NOMO-1 treated with DMSO at 0.1 percent for 48 hours (cell line): ENCODE measurements around the gene CLRN1.
A peak's percentile ranks its signal among the peaks of the same experiment; 100 is the strongest.

Experiments used
- DNase-seq: peaks from one replicate; lab custom pipeline; 2025; ENCODE audit not compliant: unreplicated experiment; lab: John Stamatoyannopoulos, UW

CLRN1 gene

DNA sequence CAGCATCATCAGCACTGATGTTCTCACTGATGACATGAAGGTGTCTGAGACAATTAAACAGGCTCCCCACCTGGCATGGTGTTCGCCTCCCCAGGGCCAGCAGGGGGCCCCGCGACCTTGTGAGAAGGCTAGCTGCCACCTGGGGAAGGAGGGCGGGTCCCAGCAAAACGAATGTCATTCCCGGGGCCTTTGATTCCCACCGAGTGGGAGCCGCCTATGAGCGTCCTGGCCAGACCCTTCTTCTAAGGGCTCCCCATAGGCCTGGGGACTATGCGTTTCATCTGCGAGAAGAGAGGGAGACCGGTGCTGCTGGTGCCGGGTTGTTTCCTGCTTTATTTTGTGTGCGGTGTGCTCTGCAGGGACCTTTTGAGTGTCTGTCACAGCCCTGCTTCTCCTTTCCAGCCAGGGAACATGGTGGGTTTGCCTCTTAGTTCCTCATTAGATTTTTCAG lies 46.8 kb downstream of the CLRN1 start:
- DNase-seq: peak; percentile 85

DNA sequence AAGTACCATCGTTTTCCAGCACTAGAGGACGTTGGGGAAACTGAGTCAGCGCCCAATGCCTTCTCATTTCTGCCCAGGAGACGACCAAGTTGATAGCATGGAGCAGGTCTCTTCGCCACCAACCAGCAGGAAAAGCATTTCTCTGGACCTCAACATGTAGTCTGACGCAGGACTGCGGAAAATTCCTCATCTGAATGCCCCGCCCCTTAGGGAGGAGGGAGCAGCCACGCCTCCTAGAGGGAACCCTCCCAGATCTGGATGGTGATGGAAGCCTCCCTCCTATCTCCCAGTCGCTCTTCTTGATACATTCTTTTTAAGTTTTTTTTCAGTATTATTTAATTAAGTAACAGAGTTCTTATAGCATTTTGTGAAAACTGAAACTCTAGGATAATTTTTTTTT lies 49.9 kb downstream of the CLRN1 start:
- no peak for DNase-seq

DNA sequence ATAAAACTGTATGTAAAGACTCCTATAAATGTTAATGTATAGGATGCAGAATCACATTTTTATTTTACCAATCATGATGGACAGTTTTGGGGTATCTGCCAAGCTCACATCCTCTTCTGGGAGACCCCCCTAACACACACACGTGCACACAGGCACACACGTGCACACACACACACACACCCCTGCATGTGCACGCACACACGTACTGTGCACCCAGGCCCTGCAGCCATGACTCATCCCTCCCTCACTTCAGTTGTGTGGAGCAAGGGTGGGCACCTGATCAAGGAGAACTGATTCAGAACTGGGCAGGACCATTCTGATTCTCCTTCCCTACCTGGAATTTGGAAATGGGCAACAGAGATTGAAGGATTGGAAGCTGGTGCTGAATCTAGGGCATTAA lies 51.3 kb downstream of the CLRN1 start:
- DNase-seq: no peak

DNA sequence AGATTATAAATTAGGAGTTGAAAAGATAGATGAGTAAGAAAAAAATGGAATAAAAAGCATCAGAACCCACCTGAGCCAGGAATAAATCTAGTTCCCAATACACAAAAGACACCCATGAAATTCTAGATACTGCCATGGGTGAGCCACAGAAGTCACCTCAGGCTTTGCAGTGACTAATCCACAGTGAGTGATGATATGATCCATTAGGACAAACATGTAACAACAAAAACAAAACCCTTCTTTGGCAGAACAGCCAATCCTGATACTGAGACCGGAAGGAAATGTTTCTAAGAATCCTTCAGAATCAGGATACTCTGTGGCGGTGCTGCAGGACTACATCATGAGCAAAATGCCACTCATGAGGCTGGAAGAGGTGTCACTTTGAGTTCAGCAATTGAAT lies 52.3 kb downstream of the CLRN1 start:
- no peak for DNase-seq

DNA sequence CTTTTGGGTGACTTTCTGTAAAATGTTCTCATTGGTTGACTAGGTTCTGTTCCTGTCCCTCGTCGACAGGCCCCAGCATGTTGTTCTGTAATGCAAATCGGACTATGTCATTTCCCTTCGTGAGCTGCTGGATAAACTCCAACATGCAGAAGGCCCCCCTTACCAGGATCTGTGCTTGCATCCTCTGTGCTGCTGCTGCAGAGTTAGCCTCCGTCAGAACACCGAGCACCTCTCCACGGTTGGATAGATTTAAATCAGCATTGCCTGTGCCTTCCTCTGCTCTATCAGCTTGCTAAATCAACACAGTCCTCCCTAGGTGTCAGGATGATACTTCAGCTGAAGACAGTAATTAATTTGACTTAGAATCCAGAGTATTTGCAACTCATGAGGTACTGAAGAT lies 54.6 kb downstream of the CLRN1 start:
- DNase-seq: no peak

DNA sequence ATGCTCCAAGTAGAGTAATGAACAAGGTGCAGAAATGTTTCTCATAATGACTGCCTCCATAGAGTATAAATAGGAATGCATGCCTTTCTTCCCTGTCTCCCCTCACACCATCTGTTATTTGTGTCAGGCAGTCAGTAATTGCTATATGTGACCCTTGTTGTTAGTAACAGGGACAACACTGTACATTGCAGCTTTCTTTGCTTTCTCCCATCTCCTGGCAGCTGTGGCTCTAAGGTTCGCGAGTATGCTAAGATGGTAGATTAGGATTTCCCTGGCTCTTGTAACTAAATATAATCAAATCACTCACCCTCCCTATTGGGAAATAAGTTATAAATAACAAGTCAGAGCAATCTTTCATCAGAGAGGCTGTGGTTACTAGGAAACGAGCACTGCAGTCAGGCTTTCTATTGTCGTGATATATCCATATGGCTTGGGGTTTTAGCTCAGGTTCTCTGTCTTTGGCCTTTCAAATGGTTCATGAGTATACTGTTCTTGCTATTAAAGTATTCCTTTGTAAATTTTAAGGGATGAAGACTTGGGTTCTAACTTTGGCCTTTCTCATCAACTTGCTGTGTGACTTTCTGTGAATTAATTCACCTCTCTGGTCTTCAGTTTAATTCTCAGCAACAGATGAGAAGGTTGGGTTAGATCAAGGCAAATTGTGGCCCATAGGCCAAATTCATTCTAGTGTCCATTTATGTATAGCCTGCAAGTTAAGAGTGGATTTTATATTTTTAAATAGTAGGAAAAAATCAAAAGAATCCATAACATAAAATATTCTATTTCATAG lies 59.2 kb downstream of the CLRN1 start:
- DNase-seq: peak; percentile 45

DNA sequence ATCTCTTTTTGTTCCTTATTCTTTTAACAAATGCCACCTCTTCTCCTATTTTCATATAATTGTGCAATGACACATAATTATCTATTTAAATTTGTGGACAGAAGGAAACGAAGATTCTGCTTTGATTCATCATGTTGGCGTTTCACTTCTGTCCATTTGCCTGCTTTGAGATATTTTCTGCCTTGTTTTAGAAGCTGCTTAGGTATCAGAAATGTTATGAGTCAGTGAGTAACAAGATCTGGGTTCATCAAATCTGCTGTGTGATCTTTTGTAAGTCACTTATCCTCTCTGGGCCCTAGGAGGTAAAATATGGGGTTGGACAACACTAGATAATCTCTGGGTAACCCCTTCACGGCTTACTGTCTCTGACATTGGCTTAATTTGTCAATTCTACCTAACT lies 60.0 kb downstream of the CLRN1 start:
- peak; percentile 57 for DNase-seq

DNA sequence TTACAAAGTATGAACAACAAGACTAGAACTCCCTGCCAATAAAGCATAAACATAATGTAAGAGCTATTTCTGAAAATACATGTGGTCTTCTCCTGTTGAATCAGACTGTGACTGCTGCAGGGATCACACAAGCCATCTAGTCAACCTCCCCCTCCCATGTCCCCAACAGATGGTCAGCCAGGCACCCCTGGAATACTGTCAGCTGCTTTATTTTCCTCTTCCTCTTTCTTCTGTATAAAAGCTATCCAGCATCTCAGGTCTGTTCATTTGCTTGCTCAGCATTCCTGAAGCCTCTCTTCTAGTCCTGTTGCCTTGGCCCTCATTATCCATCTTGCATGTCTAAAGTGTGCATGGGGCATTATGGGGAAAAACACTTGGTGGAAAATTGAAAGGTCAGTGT lies 60.8 kb downstream of the CLRN1 start:
- no peak for DNase-seq

DNA sequence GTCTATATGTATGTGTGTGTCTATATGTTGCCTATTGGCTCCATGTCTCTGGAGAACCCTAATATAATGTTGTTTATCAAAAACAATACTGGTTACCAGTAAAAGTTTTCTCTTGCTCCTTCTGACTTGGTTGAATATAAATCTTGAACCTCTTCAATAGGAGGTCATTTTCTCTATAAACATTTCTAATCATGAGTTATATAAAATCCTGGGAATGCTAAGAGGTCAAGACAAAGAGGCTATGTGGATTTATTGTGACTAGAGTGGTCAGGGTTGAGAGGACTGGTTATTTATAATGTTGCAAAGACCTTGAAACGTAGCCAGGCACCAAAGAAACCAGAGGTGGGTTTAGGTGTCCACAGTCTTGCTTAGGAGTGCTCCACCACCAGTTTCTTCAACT lies 66.1 kb downstream of the CLRN1 start:
- no peak for DNase-seq

DNA sequence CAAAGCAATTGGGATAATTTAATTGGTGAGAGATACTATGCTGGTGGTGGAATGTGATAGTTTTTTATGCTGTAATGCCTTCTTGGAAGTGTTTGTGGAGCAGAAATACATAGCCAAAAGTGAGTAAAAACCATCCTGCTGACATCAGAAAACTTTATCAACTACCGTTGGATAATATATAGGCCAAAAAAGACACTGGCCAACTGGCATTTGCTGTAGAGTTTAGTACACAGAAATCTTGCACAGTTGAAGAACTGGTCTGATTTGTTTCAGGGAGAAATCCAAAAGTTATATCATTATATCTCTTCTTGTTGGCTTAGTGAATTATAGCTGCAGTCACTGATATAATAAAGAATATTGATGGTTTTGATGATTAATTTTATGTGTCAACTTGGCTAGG lies 66.8 kb downstream of the CLRN1 start:
- DNase-seq: no peak

DNA sequence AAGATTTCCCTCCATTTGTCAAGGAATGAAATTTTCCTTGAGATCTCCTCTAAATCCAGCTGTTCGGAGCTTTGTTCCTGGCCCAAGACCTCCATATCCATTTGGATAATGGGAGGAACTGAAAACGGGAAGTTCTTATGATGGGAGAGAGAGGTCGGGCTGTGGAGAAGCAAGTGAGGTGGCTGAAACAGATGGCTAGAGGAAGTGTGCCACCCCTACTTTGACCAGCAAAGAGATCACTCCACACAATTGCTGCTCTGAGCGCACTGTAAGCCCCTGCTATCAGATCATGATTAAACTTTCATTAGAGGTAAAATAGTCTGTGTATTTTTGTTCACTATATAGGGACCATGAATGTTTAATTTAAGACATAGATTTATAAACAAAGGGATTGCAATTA lies 67.2 kb downstream of the CLRN1 start, which contains the start of gene MINDY4B:
Gene MINDY4B, minus strand, starts transcription at position 101 of the 400 bp plus-strand sequence. Its CDS starts 0 bp downstream, at position 101.
- DNase-seq: no peak

DNA sequence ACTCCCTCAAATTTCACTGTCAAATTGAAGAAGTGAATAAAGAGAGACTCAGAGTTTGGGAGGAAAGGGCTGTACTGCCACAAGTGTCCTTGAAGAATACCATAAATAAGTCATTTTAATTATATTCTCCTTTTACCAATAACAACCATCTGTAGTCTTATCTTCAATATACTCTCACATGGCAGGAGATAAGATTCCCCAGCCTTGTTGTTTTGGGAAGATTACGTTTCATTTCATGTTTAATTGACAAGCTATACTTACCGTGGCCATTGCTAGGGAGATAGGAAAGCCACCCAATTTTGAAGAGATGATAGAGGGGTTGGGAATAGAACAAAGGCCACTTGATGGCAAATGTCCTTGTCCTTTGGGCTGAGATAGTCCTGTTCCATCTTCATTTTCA lies 69.5 kb downstream of the CLRN1 start:
- DNase-seq: no peak

DNA sequence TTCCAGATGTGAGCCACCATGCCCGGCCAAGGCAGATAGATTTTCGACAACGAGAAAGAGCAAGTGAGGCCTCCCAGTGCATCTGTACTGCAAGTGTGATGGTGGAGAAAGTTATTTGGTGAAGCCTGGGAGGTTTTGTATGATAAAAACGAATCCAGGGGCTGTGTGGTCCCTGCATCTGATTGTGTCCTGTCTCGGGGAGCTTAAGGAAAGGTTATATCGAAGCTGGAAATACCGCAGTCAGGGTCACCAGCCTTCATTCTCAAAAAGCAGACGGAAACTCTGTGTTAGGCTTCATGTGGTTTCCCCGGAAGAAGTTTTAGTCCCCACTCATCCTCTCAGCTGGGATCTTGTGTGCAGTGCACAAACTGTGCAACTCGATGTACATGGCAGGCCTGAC lies 70.7 kb downstream of the CLRN1 start:
- DNase-seq: no peak

DNA sequence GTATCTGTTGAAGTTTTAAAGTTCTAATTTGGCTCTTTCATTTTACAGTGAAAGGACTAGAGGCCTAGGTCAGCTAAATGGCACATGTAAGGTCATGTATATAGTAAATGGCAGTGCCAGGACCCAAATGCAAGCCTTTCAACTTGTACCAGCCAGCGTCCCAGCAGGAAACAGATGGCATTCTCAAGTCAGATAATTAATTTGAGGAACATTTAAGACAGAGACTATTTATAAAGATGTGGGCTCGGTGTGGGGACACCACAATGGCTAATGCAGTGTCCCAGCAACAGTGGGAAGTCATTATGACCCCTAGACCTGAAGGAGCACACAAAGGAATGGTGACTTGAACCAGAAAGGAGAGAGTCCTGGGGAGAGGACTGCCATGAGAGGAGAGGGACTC lies 73.4 kb downstream of the CLRN1 start:
- DNase-seq: no peak

DNA sequence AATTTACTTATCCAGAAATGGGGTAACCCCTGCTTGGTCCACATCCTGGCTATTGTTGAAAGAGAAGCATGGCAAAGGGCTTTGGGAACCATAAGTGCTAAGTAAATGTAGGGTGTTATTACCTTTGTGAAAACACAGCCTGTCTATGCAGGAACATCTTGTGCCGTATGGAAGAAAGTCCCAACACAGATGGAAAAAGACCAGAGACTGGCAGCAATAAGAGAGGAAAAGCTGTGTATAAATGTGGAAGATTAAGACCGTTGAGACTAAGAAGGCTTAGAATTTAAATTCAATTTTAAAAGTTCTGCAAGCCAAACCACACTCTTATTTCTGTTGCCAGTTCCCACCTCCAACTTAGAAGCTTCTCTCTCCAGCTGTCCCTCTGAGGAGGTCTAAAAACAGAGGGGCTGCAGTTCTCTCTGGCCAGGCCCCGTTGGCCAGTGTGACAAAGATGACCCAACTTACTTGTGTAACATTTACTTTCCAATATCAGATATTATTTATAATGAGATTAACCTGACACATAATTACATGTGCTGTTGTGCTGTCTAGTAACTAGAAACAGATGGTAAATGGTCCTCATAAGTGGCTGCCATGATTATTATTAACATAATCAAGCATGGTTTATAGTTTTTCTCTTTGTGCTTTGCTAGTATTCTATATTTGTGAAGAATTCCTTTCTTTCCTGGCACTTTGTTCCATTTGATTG lies 74.3 kb downstream of the CLRN1 start:
- no peak for DNase-seq

DNA sequence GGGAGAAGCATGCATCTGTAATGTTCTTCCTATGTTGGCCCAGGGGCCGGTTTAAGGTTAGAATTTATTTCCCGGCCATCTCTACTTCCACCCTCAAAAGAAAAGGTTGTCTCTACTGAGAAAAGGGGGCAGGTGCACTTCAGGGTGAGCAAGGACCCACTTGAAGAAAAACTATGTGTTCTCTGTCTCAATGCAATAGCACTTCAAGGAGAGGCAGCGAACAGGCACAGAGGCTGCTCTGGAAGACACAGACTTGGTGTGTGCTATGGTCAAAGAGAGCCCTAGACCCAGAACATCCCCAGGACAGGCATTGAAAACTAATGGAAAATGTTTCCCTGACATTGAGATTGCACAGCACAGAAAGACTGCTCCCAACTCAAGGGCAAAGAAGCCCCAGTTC lies 74.9 kb downstream of the CLRN1 start:
- no peak for DNase-seq

DNA sequence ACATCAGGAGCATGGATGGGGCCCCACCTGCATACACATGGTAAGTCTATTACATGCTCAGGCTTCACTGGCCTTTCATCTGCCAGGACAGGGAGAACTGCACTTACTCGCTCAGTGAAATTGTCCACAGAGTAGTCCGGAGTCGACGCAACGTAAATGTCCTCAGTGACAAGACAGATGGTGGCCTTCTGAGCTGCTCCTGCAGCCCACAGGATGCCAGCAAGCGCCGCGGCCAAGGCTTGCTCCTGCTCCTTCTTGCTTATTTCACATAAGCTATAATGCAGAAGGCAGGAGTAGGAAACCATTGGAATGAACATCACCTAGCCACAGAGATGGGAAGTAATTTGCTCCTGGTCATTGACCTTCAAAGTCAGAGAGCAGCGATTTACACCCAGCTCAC lies 81.7 kb downstream of the CLRN1 start:
- DNase-seq: no peak

DNA sequence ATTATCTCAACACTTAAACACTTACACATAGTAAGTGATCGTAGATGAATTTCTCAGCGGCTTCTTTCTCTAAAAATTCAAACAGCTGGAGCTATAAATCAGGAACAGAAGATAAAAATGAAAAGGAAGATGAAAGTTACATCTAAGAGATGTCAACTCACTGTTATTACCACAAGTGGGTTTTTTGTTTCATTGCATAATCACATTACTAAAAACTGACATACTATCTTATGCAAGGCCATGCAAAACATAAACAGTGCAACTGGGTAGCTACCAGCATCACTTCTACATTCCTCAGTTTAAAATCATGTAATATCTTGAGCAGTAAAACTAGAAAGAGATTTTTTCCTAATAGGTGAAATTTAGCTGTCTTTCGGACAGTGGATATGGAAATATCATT lies 82.2 kb downstream of the CLRN1 start:
- DNase-seq: peak; percentile 95

DNA sequence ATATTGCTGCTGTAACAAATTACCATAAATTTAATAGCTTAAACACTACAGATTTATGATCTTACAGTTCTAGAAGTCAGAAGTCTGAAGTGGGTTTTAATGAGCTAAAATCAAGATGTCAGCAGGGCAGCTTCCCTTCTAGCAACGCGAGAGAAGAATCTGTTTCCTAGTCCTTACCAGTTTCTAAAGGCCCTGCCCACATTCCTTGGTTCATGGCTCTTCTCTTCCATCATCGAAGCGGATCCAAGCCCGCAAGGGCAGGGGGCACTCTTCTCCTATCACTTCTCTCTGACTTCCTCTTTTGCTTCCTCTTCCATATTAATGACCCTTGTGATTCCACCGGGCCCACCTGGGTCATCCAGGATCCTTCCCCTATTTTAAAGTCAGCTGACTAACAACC lies 83.4 kb downstream of the CLRN1 start:
- DNase-seq: peak; percentile 27

DNA sequence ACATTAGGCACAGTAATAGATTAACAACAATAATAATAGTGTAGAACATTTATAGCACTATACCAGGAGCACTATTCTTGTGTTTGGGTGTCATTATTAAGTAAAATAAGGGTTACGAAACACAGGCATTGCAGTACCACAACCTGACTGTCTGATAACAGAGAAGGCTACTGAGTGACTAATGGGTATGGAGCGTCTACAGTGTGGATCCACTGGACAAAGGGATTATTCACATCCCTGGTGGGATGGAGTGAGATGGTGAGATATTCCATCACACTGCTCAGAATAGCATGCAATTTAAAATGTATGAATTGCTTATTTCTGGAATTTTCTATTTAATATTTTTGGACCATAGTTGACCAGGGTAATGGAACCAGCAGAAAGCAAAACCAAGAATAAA lies 85.5 kb downstream of the CLRN1 start:
- no peak for DNase-seq

DNA sequence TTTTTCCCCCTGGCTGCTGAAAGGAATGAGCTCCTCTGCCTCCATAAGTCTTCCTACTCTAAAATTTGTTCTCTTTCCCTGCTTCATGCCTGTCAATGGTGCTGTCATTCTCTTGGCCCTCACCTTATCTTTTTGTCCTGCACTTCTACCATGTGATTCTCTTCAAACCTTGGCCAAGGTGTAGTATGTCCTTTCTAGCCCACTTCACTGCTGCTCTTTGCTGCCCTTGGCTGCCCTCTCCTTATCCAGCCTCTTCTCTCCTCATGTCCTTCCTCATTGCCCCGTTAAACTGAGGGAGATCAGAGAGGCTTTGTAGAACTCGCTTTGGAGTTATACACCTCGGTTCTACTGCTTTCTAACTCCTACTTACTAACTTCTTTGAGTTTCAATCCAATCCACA lies 87.0 kb downstream of the CLRN1 start:
- DNase-seq: no peak

DNA sequence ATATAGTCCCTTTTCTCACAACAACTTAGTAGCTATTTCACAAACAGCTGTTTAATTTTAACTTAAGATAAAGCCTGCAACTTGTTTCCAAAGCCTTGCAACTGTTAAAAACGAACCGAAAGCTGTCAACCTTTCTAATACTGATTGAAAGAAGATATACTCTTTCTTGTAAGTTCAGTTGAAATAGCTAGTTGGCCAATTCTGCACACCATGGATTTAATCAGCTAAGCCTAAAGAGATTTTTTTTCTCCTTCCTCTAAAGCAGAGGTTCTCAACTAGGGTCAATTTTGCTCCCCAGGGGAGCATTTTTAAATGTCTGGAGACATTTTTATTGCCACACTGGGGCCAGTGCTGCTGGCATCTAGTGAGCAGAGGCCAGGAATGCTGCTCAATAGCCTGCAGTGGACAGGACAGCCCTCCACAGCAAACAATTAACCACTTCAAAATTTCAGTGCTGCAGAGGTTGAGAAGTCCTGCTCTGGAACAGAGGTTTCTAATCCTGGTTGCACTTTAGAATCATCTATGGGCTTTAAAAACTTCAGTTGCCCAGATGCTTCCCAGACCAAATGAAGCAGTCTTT lies 93.4 kb downstream of the CLRN1 start:
- DNase-seq: no peak
